NCI-H2107 (cell line): ENCODE measurements around the gene CUTC.
"Not testable (repeated sequence)": the region's sequence is repeated elsewhere in the genome, so short reads cannot be mapped to it uniquely, and the experiment has no call there.

Experiments
- DNase-seq: peaks from one replicate; lab custom pipeline; 2025; lab: John Stamatoyannopoulos, UW

The CUTC gene, protein sequence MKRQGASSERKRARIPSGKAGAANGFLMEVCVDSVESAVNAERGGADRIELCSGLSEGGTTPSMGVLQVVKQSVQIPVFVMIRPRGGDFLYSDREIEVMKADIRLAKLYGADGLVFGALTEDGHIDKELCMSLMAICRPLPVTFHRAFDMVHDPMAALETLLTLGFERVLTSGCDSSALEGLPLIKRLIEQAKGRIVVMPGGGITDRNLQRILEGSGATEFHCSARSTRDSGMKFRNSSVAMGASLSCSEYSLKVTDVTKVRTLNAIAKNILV

DNA sequence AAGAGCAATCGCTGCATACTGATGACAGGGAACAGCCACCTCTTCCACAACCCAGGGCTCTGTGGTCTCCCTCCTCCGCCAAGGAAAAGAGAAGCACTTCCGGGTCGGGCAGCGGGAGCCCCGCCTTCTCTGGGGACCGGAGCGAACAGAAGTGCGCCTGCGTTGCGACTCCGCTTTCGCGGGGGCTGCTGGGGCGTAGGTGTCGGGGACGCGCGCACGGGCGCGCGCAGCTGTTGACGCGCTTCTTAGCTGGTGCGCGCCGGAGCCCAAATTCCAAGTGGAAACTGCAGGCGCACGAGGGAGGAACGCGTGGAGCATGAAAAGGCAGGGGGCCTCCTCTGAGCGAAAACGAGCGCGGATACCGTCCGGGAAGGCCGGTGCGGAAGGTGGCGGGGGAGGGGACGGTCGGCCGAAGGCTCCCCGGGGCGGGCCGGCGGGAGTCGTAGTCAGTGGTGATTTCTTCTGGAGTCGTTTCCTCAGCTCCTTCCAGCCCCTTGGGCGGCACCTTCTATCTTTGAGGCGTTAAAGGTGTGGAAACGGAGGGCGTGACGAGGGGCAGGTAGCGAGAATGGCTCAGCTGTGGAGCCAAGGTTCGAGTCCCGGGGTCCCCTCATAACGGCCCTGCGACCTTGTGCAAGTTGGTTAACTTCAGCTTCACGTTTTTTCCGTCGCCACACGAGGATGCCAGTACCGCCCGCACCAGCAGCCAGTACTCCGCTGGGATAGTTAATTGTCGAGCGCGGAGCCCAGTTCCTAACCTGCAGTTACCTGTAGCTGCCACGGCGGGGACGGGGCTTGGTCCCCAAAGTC, at the start of gene CUTC, which contains the start of gene COX15:
Gene CUTC (plus strand): TSS at position 202 of the 810 bp plus-strand sequence. CDS start 115 bp downstream, at position 317.
Gene COX15 (minus strand): TSS at position 95 of the 810 bp plus-strand sequence. CDS start 78 bp downstream, at position 17.
- DNase-seq = peak; percentile 81

GRCh38 chr10:99682752-99683151, 49.3 kb upstream of the CUTC start:
- DNase-seq = no peak

DNA sequence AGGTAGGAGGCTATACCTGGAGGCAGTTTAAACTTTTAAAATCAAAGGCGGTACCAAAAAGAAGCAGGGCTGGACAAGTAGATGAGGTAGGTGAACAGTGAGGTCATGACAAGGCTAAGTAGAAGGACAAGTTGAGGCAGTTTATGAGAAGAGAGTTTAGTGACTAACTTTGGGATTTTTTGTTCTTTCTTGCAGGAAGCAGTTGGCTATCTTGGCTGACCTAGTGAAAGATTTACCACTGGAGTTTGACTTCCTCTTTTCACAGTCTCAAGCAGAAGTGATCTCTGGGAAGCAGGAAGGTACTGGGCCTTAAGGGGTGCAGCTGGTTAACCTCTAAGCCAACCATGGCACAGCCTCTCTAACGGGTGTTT, 46.5 kb upstream of the CUTC start:
- no peak for DNase-seq

DNA sequence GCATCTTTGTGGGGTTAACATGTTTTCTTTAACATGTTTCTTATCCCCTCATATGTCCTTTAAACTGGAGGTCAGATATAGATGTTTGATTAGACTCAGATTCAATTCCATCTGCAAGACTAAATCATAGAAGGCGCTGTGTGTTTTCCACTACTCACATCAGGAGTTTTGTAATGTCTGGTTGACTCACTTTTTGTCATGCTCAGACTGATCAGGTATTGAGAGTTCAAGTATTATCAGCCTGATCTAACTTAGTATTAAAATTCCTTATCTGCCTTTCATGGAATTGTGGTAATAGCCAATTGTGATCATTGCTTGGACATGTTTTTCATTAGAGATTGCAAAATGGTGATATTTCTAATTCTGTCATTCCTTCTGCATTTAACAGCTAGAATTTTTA, 42.6 kb upstream of the CUTC start:
- no peak for DNase-seq

GRCh38 chr10:99693933-99694583, 38.0 kb upstream of the CUTC start:
- DNase-seq = no peak

DNA sequence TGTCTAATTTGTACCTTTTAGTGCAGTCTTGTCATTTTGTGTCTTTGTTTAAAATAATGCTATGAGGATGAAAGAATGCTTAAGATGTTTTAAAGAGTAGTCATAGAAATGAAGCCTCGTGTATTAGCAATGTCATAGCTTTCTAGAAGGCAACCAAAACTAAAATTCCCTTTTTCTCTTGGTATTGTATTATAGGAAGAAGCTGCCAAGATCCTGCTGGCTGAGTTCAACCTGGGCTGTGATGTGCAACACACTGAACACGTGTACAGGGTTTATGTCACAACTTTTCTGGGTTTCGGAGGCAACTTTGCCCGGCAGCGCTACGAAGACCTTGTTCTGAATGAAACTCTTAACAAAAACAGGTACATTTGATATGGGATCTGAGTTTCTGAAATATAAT, 36.3 kb upstream of the CUTC start:
- DNase-seq = no peak

DNA sequence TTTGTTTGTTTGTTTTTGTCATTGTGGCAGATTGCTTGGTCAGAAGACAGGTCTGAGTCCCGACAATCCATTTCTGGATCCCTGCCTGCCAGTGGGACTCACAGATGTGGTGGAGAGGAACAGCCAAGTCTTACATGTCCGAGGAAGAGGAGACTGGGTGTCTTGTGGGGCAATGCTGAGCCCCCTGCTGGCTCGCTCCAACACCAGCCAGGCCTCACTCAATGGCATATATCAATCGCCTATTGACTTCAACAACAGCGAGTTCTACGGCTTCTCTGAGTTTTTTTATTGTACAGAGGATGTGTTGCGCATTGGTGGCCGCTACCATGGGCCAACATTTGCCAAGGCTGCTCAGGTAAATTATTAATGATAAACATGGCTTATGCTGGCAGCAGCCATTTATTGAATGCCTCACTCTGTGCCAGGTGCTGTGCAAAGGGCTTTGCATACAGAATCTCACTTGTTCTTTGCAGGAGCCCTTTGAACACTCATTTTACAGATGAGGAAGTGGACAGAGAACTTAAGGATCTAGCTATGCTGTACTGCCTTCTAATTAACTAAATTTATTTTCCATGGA, 33.4 kb upstream of the CUTC start:
- DNase-seq = no peak

DNA sequence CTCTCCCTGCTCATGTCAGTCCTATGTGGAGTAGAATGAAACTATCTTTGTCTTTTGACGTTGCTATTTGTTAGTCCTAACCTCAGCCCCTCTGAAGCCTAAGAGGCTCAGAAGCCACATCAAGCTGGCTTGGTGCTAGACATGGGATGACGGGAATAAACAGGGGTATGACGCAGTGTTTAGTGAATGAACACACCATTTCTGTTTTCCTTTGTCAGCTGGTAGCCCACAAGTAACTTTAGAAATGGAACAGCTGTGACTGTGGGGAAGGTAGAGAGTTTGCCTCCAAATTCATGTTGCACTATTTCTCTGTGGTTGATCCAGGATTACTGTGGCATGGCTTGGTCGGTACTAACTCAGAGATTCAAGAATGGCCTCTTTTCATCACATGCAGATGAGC, 31.4 kb upstream of the CUTC start:
- DNase-seq = no peak

- DNase-seq = no peak
Measured at GRCh38 chr10:99708428-99709012, 23.5 kb upstream of the CUTC start.

GRCh38 chr10:99709480-99710229, 22.4 kb upstream of the CUTC start:
- no peak for DNase-seq

- no peak for DNase-seq
Measured at GRCh38 chr10:99711129-99711719, 20.8 kb upstream of the CUTC start.

- no peak for DNase-seq
Measured at GRCh38 chr10:99714446-99714845, 17.6 kb upstream of the CUTC start.

DNA sequence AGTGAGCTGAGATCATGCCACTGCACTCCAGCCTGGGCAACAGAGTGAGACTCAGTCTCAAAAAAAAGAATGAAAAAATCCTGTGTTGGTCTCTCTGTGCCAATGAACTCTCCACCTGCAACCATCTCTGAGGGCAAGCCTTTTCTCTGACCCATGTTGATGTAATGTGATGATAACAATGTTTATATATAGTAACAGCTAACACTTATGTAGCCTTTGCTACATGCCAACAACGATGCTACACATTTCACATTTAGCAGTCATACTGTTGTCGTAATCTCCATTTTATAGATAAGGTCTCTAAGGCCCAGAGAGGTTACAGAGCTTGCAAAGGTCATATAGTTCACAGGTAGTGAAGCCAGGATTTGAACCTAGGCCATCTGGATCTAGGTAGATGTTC, 11.6 kb upstream of the CUTC start:
- no peak for DNase-seq

DNA sequence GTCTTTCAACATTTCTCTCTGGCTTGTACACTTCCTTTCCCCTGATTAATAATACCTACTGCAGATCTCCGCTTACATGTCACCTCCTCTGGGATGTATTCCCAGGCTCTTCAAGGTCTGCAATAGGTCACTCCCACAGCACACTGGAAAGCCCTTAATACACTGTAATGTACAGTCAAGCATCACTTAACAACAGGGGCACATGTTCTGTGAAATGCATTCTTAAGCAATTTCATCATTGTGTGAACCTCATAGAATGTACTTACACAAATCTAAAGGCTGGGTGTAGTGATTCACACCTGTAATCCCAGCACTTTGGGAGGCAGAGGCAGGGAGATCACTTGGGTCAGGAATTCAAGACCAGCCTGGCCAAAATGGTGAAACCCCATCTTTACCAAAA, 2.0 kb upstream of the CUTC start:
- DNase-seq = no peak

- DNase-seq = no peak
Measured at GRCh38 chr10:99731306-99732032, 565 bp upstream of the CUTC start.

DNA sequence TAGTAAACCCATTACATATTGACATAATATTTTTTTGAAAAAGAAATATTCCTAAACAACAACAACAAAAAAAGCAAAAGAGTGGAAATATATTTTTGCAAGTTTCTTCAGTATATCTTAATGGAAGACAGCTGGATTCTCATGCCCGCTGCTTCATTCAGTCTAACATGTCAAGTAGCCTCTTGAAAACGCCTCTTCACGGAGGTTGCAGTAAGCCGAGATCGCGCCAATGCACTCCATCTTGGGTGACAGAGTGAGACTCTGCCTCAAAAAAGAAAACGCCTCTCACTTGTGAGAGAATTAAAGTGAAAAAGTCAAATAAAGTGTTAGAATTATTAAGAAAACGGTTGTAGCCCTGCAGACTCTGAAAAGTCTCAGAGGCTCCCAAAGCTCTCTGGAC, 1.3 kb downstream of the CUTC start:
- DNase-seq = peak; percentile 44

DNA sequence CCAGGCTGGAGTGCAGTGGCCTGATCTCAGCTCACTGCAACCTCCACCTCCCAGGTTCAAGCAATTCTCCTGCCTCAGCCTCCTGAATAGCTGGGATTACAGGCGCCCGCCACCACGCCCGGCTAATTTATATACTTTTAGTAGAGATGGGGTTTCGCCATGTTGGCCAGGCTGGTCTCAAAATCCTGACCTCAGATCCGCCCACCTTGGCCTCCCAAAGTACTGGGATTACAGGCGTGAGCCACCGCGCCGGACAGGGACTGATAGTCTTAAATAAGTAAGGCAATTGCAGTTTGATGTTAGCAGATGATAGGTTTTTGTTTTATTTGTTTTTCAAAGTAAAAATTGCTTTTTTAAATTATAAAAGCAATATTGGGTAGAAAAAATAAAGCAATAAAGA, 2.1 kb downstream of the CUTC start:
- not testable (repeated sequence) for DNase-seq

GRCh38 chr10:99740260-99740659, 8.2 kb downstream of the CUTC start:
- no peak for DNase-seq

DNA sequence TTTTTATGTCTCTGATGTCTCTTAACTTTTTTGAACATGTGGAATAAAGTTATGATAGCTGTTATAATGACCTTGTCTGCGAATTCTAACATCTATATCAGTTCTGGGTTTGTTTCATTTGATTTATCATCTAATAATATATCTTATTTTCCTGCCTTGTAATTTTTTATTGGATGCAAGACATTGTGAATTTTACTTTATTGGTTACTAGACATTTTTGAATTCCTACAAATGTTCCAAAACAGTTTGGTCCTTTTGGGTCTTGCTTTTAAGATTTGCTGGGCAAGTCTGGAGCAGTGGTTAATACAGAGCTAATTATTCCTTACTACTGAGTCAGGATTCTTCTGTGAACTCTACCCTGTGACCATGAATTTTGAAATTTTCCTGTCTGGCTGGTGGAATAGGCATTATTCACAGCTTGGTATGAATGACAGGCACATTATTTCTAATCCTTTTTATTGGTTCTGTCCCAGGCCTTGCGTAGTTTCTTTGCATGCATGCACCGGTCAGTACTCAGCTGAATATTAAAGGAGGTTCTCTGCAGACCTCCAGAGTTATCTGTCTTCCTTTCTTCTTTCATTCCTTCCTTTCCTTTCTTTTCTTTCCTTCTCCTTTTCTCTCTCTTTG, 9.0 kb downstream of the CUTC start:
- no peak for DNase-seq

GRCh38 chr10:99742254-99742653, 10.2 kb downstream of the CUTC start:
- no peak for DNase-seq
